Measurements from ENCODE around the gene CLPTM1L. TPM values are rescaled to one million over a fixed set of nuclear protein-coding genes. Genes with fewer than 3 reads are reported as not detected.

Gene CLPTM1L
- total and polyA plus RNA-seq, 7 donors, result 33.1 to 90.5 (median 52.5) TPM

- no peaks in the 10 kb centered on the region for H3K9me3 ChIP-seq
- no peaks in the 10 kb centered on the region for H3K36me3 ChIP-seq
- DNase-seq, result no peak
- 94 to 95% methylated on average over 4 of the region's 4 CpGs for WGBS, 2 donors
- TF ChIP-seq EP300 (IDR thresholded peaks at IDR 0.05) (no peak), CTCF (IDR thresholded peaks at IDR 0.05) (no peak), POLR2A (IDR thresholded peaks at IDR 0.05) (no peak), POLR2AphosphoS5 (IDR thresholded peaks at IDR 0.05) (no peak)
- no peak overlapping the region for H3K4me3 ChIP-seq
- H3K27ac ChIP-seq, result no peak overlapping the region
- H3K27me3 ChIP-seq, result peaks cover 2 to 46% (median 16%) of the 10 kb centered on the region in 3 donors
- H3K4me1 ChIP-seq, result peaks cover 0 to 16% (median 10%) of the 10 kb centered on the region in 4 donors
- intact Hi-C loops (cut with DNase I), result no loop called here
Observed at GRCh38 chr5:1388383-1388967, 43.6 kb upstream of the CLPTM1L start.

- Histone ChIP-seq H3K36me3 (no peaks in the 10 kb centered on the region), H3K9me3 (no peaks in the 10 kb centered on the region), H3K27me3 (peaks cover 2 to 40% (median 16%) of the 10 kb centered on the region in 3 donors), H3K4me3 (no peak overlapping the region), H3K4me1 (peaks cover 0 to 16% (median 10%) of the 10 kb centered on the region in 4 donors), H3K27ac (no peak overlapping the region)
- WGBS, 2 donors, result 94 to 96% methylated on average over 5 of the region's 5 CpGs
- TF ChIP-seq POLR2AphosphoS5 (IDR thresholded peaks at IDR 0.05) (no peak), CTCF (IDR thresholded peaks at IDR 0.05) (no peak), POLR2A (IDR thresholded peaks at IDR 0.05) (no peak), EP300 (IDR thresholded peaks at IDR 0.05) (no peak)
- intact Hi-C loops (cut with DNase I), result no loop called here
- DNase-seq, result no peak
Observed at GRCh38 chr5:1387876-1388275, 43.0 kb upstream of the CLPTM1L start.

DNA sequence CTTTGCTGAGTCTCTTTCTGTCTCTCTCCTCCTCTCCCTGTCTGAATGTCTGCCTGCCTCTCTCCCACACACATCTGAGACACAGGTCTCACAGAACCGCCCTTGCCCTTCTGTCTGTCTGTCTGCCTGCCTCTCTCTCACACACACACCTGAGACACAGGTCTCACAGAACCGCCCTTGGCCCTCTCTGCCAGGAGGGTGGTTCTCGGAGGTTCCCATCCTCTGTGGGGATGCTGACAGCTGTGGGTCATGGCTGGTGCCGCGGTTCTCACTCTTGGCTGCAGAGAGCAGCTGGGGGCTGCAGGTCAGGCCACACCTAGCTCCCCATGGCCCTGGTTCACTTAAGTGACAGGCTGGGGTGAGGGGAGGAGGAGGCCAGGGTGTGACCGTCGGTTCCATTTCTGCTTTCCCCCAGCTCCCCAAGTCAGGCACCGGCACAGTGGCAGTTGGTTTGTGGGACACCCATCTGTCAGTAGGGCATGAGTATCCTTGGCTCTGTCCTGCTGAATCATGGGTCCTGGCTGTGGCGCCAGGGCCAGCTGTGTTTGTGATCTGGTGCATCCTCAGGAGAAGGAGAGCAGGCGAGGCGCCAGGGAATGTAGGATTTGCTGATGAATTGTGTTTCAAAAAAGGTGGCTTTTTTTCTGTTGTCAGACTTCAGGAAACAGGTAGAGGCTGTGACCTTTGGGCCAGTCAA, 42.3 kb upstream of the CLPTM1L start:
- 71 to 73% methylated on average over 11 of the region's 11 CpGs for WGBS, 2 donors
- H3K4me3 ChIP-seq, result no peak overlapping the region
- no peaks in the 10 kb centered on the region for H3K36me3 ChIP-seq
- H3K27me3 ChIP-seq, result peaks cover 2 to 37% (median 12%) of the 10 kb centered on the region in 3 donors
- no peaks in the 10 kb centered on the region for H3K9me3 ChIP-seq
- no peak for DNase-seq
- peaks cover 0 to 16% (median 10%) of the 10 kb centered on the region in 4 donors for H3K4me1 ChIP-seq
- intact Hi-C loops (cut with DNase I), result no loop called here
- H3K27ac ChIP-seq, result no peak overlapping the region
- TF ChIP-seq CTCF (IDR thresholded peaks at IDR 0.05) (no peak), POLR2A (IDR thresholded peaks at IDR 0.05) (no peak), EP300 (IDR thresholded peaks at IDR 0.05) (no peak), POLR2AphosphoS5 (IDR thresholded peaks at IDR 0.05) (no peak)

GRCh38 chr5:1386274-1386717, 41.4 kb upstream of the CLPTM1L start:
- H3K9me3 ChIP-seq, result no peaks in the 10 kb centered on the region
- H3K36me3 ChIP-seq, result no peaks in the 10 kb centered on the region
- TF ChIP-seq POLR2A (IDR thresholded peaks at IDR 0.05) (no peak), POLR2AphosphoS5 (IDR thresholded peaks at IDR 0.05) (peak in 1 of 4 donors; percentile 11), EP300 (IDR thresholded peaks at IDR 0.05) (no peak), CTCF (IDR thresholded peaks at IDR 0.05) (no peak)
- DNase-seq, result no peak
- peaks cover 2 to 37% (median 6%) of the 10 kb centered on the region in 3 donors for H3K27me3 ChIP-seq
- H3K27ac ChIP-seq, result peak overlapping the region; percentile 28 to 60 (median 58)
- H3K4me3 ChIP-seq, result peak overlapping the region; percentile 49 to 64 (median 60)
- peaks cover 0 to 16% (median 10%) of the 10 kb centered on the region in 4 donors for H3K4me1 ChIP-seq
- WGBS, 2 donors, result 0 to 1% methylated on average over 36 of the region's 36 CpGs
- intact Hi-C loops (cut with DNase I), result no loop called here

Measured in sigmoid colon (tissue), 7 donors.